IgD-negative memory B cell (primary cell): ENCODE data around the gene SPEG. TPM values are rescaled to one million over a fixed set of nuclear protein-coding genes. Genes with fewer than 3 reads are reported as not detected.

Experiments used
- H3K27ac Mint-ChIP-seq, 3 donors: one replicate each; pipeline ENCODE4 v1.8.0; 2020 to 2022; ENCODE audit warnings: mild to moderate bottlenecking in 3 of 3, mixed read lengths in 3 of 3, moderate library complexity in 1 of 3
- H3K27me3 Mint-ChIP-seq: one replicate; pipeline ENCODE4 v1.8.0; 2021; ENCODE audit warnings: mixed read lengths
- H3K36me3 Mint-ChIP-seq: one replicate; pipeline ENCODE4 v1.8.0; 2020; ENCODE audit warnings: mild to moderate bottlenecking, mixed read lengths
- H3K4me1 Mint-ChIP-seq, 3 donors: one replicate each; pipeline ENCODE4 v1.8.0; 2020 to 2022; ENCODE audit warnings: mixed read lengths in 3 of 3, mild to moderate bottlenecking in 1 of 3
- H3K4me3 Mint-ChIP-seq, 4 donors: one replicate each; pipeline ENCODE4 v1.8.0; 2020 to 2022; ENCODE audit warnings: mild to moderate bottlenecking in 4 of 4, mixed read lengths in 4 of 4, moderate library complexity in 3 of 4
- H3K9me3 Mint-ChIP-seq, 3 donors: one replicate each; pipeline ENCODE4 v1.8.0; 2020 to 2021; ENCODE audit warnings: mixed read lengths in 3 of 3, mild to moderate bottlenecking in 1 of 3
- polyA plus RNA-seq: library from polyadenylated mRNA; unstranded; fragments of 300-500 nt; fragmentation: Illumina TruSeq; gene quantifications from one replicate; pipeline ENCODE4 v1.2.3, GENCODE V29; 2021

SPEG gene
- polyA plus RNA-seq, 1 donor from 2014 or later, result not detected

- H3K36me3 Mint-ChIP-seq, result peaks cover 5% of the 10 kb centered on the region
- H3K4me3 Mint-ChIP-seq, result no peak overlapping the region
- H3K27ac Mint-ChIP-seq, result no peak overlapping the region
Measured at GRCh38 chr2:219501849-219502248, 67.2 kb downstream of the SPEG start.

GRCh38 chr2:219502618-219503017 is 68.0 kb downstream of the SPEG start:
- Mint-ChIP-seq H3K9me3 (no peaks in the 10 kb centered on the region), H3K4me1 (peaks cover 12 to 14% (median 13%) of the 10 kb centered on the region in 3 donors), H3K36me3 (peaks cover 5% of the 10 kb centered on the region), H3K27ac (no peak overlapping the region), H3K4me3 (no peak overlapping the region), H3K27me3 (peaks cover 2% of the 10 kb centered on the region)

More at GRCh38 chr2:219501849-219502248, 67.2 kb downstream of the SPEG start:
- Mint-ChIP-seq H3K27me3 (peaks cover 7% of the 10 kb centered on the region), H3K4me1 (peaks cover 12 to 18% (median 13%) of the 10 kb centered on the region in 3 donors), H3K9me3 (no peaks in the 10 kb centered on the region)

GRCh38 chr2:219505585-219505984 is 70.9 kb downstream of the SPEG start:
- no peak overlapping the region for H3K27ac Mint-ChIP-seq
- H3K36me3 Mint-ChIP-seq, result peaks cover 5% of the 10 kb centered on the region
- H3K9me3 Mint-ChIP-seq, result no peaks in the 10 kb centered on the region
- peaks cover 0 to 9% (median 8%) of the 10 kb centered on the region in 3 donors for H3K4me1 Mint-ChIP-seq
- peaks cover 12% of the 10 kb centered on the region for H3K27me3 Mint-ChIP-seq
- H3K4me3 Mint-ChIP-seq, result no peak overlapping the region

DNA sequence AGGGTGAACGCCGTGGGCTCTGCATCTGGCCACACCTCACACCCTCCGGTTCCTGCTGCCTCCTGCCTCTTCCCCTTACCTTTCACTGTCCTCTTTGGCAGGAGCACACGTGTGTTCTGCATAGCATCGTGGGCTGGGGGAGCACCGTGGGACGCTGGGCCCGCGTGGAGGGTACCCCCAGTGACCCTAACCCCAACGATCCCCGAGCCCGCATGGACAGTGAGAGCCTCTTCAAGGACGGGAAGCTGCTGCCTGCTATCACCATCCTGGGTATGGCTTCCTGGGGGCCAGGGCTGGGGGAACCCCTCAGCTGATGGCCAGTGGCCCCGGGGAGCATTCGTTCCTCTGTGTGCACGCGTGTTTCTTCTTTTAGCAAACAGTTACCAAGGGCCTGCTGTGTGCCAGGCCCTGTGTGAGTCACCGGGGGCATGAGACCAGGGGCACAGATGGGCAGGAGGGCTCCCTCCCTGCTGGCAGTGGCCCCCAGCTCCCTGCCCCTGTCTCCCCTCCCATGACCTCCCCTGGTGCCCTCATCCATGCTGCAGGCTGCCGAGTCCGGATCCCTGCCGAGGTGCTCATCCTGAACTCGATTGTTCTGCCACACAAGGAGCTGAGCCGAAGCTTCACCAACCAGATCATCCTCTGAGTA is 71.6 kb downstream of the SPEG start:
- peaks cover 0 to 9% (median 8%) of the 10 kb centered on the region in 3 donors for H3K4me1 Mint-ChIP-seq

GRCh38 chr2:219506802-219507526 is 72.3 kb downstream of the SPEG start:
- Mint-ChIP-seq H3K27me3 (peaks cover 23% of the 10 kb centered on the region), H3K36me3 (peaks cover 5% of the 10 kb centered on the region), H3K27ac (no peak overlapping the region), H3K4me1 (peaks cover 0 to 9% (median 8%) of the 10 kb centered on the region in 3 donors), H3K9me3 (no peaks in the 10 kb centered on the region), H3K4me3 (no peak overlapping the region)

More for the DNA sequence above, 71.6 kb downstream of the SPEG start:
- no peak overlapping the region for H3K4me3 Mint-ChIP-seq
- peaks cover 18% of the 10 kb centered on the region for H3K27me3 Mint-ChIP-seq
- H3K36me3 Mint-ChIP-seq, result peaks cover 5% of the 10 kb centered on the region
- H3K27ac Mint-ChIP-seq, result no peak overlapping the region
- no peaks in the 10 kb centered on the region for H3K9me3 Mint-ChIP-seq

DNA sequence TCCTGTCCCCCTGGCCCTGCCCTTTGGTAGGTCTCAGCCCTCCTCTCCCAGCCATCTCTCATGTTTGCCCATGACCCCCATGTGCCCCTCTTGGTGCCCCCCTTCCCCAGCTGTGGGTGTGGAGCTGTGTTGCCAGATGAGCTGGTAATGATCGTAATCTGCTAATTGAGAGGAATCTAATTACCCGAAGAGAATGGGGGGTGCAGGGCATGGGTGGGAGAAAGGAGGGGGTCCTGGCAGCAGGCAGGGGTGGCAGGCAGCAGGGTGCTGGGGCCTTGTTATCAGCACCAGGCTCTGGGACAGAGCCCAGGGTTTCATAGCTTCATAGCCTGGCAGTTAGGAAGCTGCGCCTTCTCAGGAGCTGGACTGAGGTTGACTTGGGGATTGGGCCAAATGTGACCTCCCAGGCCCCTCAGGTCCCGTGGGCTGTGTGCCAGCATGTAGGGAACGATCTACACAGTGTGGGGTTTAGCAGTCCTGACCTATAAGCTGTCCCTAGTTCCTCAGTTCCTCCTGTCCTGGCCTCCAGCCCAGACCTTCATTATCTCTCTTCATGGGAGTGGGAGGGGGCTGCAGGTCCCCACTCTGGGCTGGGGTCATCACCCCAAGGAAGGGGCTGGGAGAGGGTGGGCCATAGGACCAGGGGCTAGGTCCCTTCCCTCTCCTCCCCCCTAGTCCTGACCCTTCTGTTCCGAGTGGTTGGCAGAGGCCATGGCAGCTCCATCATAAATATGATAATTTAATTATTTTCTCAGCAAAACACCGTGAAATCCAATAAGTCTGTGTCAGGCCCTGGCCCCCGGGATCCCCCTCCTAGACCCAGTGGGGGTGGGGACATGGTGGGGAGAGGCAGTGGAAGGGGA is 73.2 kb downstream of the SPEG start:
- H3K27me3 Mint-ChIP-seq, result peaks cover 27% of the 10 kb centered on the region
- peaks cover 0 to 11% (median 10%) of the 10 kb centered on the region in 3 donors for H3K4me1 Mint-ChIP-seq
- peaks cover 5% of the 10 kb centered on the region for H3K36me3 Mint-ChIP-seq
- no peak overlapping the region for H3K27ac Mint-ChIP-seq
- no peak overlapping the region for H3K4me3 Mint-ChIP-seq
- no peaks in the 10 kb centered on the region for H3K9me3 Mint-ChIP-seq

GRCh38 chr2:219508444-219508734 is 73.7 kb downstream of the SPEG start:
- Mint-ChIP-seq H3K36me3 (peaks cover 5% of the 10 kb centered on the region), H3K9me3 (no peaks in the 10 kb centered on the region), H3K27ac (no peak overlapping the region), H3K4me3 (no peak overlapping the region), H3K27me3 (peaks cover 32% of the 10 kb centered on the region), H3K4me1 (peaks cover 0 to 11% (median 10%) of the 10 kb centered on the region in 3 donors)

DNA sequence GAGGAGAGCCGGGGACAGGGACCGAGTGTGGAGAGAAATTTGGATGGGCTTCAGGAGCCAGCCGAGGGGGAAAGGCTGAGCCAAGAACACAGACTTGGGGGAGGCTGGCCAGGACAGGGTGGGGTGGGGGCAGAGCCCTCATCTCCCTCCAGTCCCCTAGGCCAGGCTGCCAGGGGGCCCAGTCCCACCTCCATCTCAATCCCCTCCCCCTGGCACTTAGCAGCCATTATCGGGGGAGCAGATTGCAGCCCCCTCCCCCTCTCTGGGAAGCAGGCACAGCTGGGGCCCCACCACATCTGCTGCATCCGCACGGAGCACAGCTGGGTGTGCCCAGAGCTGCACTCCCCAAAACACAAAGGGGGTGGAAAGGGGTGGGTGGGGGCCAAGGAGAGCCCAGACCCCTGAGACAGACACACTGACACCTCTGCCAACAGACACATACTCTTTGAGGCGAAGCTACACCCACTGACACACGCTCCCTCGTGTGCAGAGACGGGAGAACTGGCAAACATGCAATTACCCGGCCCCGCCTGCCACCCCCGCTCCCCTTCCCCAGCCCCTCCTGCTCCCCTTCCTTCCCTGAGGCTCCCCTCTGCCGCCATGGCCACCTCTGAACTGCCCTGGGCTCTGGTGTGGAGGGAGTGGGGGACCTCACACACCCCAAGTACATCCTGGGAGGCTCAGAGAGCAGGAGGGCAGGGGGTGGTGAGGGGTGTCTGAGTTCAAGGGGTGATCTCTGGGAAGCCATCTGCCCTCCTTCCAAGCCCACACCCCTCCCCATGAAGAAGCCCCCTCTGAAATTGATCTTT is 74.5 kb downstream of the SPEG start:
- Mint-ChIP-seq H3K27me3 (peaks cover 40% of the 10 kb centered on the region), H3K27ac (no peak overlapping the region), H3K36me3 (peaks cover 5% of the 10 kb centered on the region), H3K9me3 (no peaks in the 10 kb centered on the region), H3K4me3 (peak overlapping the region in 1 of 4 donors; percentile 75), H3K4me1 (peaks cover 0 to 12% (median 11%) of the 10 kb centered on the region in 3 donors)

DNA sequence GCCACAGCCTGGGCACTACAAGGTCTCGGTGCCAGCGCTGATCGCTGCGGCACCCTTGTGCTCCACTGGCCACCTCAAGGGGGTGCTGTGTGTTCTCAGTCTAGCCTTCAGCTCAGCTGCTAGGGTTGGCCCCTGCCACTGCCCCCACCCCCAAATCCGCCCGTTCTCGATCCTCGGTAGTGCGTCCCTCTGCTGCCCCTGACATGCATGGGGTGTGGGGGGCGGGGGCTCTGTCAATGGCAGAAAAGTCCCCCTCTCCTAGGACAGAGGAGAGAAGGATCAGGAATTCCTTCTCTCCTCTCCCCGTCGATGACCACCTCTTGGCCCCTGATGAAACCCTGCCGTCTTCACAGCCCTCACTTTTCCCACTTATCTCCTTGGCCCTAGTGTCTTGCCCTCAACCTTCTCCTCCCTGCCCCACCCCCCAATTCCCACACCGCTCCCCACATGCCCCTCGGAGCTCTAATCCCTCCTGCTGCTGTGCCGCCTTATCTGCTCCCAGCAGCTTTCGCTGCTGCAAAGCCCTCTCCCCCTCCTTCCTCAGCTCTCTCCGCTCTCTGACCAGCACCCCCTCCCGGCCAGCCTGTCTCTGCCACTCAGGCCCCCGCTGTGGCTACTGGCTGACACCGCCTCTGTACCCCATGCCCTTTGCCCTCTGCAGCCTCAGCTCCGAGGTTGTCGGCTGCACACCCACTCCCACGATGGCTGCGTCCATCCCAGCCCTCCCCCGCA is 75.3 kb downstream of the SPEG start:
- H3K36me3 Mint-ChIP-seq, result peaks cover 2% of the 10 kb centered on the region
- peaks cover 0 to 12% (median 9%) of the 10 kb centered on the region in 3 donors for H3K4me1 Mint-ChIP-seq
- H3K27me3 Mint-ChIP-seq, result peaks cover 43% of the 10 kb centered on the region
- H3K27ac Mint-ChIP-seq, result no peak overlapping the region
- no peaks in the 10 kb centered on the region for H3K9me3 Mint-ChIP-seq
- peak overlapping the region in 2 of 4 donors; percentile 75 to 78 for H3K4me3 Mint-ChIP-seq

DNA sequence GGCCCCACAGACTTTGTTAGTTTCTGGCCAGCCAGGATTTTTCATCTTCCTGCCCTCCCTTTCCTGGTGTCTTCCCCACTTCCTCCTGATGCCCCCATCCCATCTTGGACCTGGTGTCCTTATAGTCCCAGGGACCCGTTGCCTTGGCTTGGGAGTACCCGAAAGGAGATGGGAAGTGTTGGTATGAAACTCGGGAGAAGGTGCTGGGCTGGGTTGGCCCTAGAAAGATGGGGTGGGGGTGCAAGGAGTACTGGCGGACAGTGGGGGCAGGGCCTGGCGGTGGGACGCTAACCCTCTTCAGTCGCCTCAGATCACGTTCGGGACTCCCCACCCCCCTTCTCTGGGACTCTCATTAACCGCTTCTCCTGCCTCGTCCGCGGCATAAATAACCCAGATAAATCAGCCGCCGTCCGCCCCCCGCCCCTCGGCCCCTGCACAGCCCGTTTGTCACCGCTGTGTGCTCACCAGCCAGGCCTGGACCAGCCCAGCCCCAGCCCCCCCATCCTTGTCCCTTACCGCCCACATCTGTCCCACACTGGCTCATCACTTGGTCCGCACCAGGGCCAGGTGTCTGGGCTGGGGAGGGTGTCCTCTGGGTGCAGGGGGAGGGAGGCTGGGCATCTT is 76.0 kb downstream of the SPEG start:
- H3K36me3 Mint-ChIP-seq, result peaks cover 2% of the 10 kb centered on the region
- H3K9me3 Mint-ChIP-seq, result no peaks in the 10 kb centered on the region
- H3K4me1 Mint-ChIP-seq, result peaks cover 0 to 12% (median 9%) of the 10 kb centered on the region in 3 donors
- peak overlapping the region in 2 of 4 donors; percentile 75 to 78 for H3K4me3 Mint-ChIP-seq
- H3K27me3 Mint-ChIP-seq, result peaks cover 49% of the 10 kb centered on the region
- no peak overlapping the region for H3K27ac Mint-ChIP-seq

DNA sequence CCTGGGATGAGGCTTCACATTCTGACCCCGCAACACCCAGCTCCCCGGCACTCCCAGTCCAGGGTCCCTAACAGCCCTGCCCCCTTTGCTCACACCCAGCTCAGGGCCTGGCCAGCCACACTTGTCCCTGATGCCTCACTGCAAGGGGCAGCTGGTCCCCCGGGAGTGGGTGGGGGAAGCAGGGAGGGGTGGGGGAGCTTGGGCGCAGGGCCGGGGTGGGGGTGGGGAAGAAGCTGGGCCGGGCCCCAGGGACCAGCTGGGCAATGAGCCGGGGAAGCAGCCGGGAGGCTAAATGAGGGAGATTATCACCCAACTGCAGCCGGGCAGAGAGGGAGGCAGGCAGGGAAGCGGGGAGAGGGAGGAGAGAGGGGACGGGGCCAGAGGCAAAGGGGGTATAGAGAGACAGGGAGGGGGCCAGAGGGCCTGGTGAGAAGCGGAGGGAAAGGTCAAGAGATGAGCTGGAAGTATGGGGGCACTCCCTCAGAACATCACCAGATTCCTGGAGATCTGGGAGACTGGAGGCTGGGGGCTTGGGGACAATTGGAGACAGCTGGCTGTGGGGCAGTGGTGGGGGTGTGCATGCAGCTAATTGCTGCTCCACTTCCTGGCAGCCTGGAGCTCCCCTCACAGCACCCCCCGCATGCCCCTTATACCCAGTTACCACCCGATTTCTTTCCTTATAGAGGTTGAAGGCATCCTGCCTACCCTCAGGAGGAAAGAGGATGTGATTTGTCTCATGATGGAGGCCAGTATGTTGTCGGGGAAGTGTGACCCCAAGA is 77.1 kb downstream of the SPEG start:
- Mint-ChIP-seq H3K36me3 (no peaks in the 10 kb centered on the region), H3K27me3 (peaks cover 58% of the 10 kb centered on the region), H3K27ac (no peak overlapping the region), H3K4me1 (peaks cover 0 to 12% (median 9%) of the 10 kb centered on the region in 3 donors), H3K9me3 (no peaks in the 10 kb centered on the region), H3K4me3 (no peak overlapping the region)

DNA sequence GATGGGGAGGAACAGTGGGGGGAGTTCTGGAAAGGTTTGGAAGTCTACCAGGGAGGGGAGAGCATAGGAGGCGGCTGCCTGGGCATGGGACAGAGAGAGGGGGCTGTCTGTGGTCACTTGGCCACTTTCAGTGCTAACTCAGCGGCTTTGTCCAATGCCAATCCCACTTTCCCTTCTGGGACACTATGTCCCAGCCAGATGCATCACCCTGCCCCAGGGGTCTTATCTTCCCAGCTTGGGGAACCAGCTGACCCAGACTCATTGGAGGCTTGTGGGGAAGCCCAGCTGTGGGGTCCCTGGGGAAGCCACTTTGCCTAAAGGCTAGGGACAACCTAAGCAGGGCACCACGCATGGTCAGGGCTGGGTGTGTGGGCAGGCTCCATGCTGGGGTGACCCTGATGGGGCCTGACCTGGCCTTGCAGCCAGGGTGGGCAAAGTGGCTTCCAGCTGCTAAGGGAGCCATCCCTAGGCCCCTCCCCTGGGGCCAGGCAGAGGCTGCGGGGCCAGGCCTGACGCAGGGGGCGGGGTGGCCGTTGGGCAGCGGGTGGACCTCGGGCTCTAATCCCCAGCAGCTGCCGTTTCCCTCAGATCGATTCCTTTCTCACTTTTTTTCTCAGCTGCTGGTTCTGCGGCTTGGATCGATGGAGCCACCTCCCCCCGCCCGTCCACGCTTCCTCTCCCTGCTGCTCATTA is 78.0 kb downstream of the SPEG start:
- Mint-ChIP-seq H3K9me3 (no peaks in the 10 kb centered on the region), H3K4me1 (peaks cover 0 to 12% (median 9%) of the 10 kb centered on the region in 3 donors), H3K27ac (no peak overlapping the region), H3K4me3 (peak overlapping the region in 1 of 4 donors; percentile 12), H3K27me3 (peaks cover 61% of the 10 kb centered on the region), H3K36me3 (no peaks in the 10 kb centered on the region)
